ENCODE measurements around the gene ZNF709. TPM values are rescaled to one million over a fixed set of nuclear protein-coding genes. Genes with fewer than 3 reads are reported as not detected.
A peak's percentile ranks its signal among the peaks of the same experiment; 100 is the strongest.

The ZNF709 gene
- total and polyA plus RNA-seq, 3 donors from 2014 or later = 8.1 to 21.7 (median 14.6) TPM

- peak; percentile 94 for DNase-seq
- Histone ChIP-seq H3K36me3 (ENCODE audit: low read depth, missing control alignments) (no peaks in the 10 kb centered on the region), H3K4me3 (peak overlapping the region; percentile 49 to 54), H3K27me3 (no peaks in the 10 kb centered on the region), H3K9me3 (no peaks in the 10 kb centered on the region), H3K27ac (peak overlapping the region in 1 of 2 donors; percentile 54), H3K4me1 (no peaks in the 10 kb centered on the region)
- TF ChIP-seq POLR2A (IDR thresholded peaks at IDR 0.05) (no peak), CTCF (IDR thresholded peaks at IDR 0.05) (peak in 2 of 3 experiments; percentile 19 to 28)
- intact Hi-C loops (cut with DNase I; ENCODE audit: low total_unique reads) = no loop called here
- WGBS, 2 donors = 10 to 29% methylated on average over 5 to 35 of the region's 35 CpGs
Observed at GRCh38 chr19:12513531-12514061, 29.0 kb upstream of the ZNF709 start.

- intact Hi-C loops (cut with DNase I; ENCODE audit: low total_unique reads) = no loop called here
- Histone ChIP-seq H3K4me1 (no peaks in the 10 kb centered on the region), H3K4me3 (no peak overlapping the region), H3K27ac (no peak overlapping the region), H3K27me3 (no peaks in the 10 kb centered on the region), H3K36me3 (ENCODE audit: low read depth, missing control alignments) (no peaks in the 10 kb centered on the region), H3K9me3 (no peaks in the 10 kb centered on the region)
- DNase-seq = no peak
- TF ChIP-seq POLR2A (IDR thresholded peaks at IDR 0.05) = no peak
- no peak for TF ChIP-seq CTCF (IDR thresholded peaks at IDR 0.05)
- WGBS, 2 donors = 58 to 78% methylated on average over 4 of the region's 4 CpGs
Observed at GRCh38 chr19:12497032-12497431, 12.4 kb upstream of the ZNF709 start.

GRCh38 chr19:12496480-12496879, 11.9 kb upstream of the ZNF709 start:
- DNase-seq = no peak
- Histone ChIP-seq H3K36me3 (ENCODE audit: low read depth, missing control alignments) (no peaks in the 10 kb centered on the region), H3K4me1 (no peaks in the 10 kb centered on the region), H3K9me3 (no peaks in the 10 kb centered on the region), H3K4me3 (no peak overlapping the region), H3K27me3 (no peaks in the 10 kb centered on the region), H3K27ac (no peak overlapping the region)
- intact Hi-C loops (cut with DNase I; ENCODE audit: low total_unique reads) = no loop called here
- TF ChIP-seq POLR2A (IDR thresholded peaks at IDR 0.05) (no peak), CTCF (IDR thresholded peaks at IDR 0.05) (no peak)
- WGBS, 2 donors = 61 to 81% methylated on average over 6 of the region's 6 CpGs

GRCh38 chr19:12495002-12495802, 10.6 kb upstream of the ZNF709 start:
- 1 to 2% methylated on average over 17 to 36 of the region's 51 CpGs for WGBS, 2 donors
- TF ChIP-seq POLR2A (IDR thresholded peaks at IDR 0.05) (no peak), CTCF (IDR thresholded peaks at IDR 0.05) (peak in 1 of 3 experiments; percentile 10)
- no peaks in the 10 kb centered on the region for H3K36me3 ChIP-seq (ENCODE audit: low read depth, missing control alignments)
- peak overlapping the region; percentile 68 to 70 for H3K4me3 ChIP-seq
- no peaks in the 10 kb centered on the region for H3K27me3 ChIP-seq
- peak overlapping the region; percentile 72 to 73 for H3K27ac ChIP-seq
- DNase-seq = peak; percentile 97
- intact Hi-C loops (cut with DNase I; ENCODE audit: low total_unique reads) = no loop called here
- H3K9me3 ChIP-seq = no peaks in the 10 kb centered on the region
- no peaks in the 10 kb centered on the region for H3K4me1 ChIP-seq

All from testis (tissue), 3 donors.